HG02970 (cell line): ENCODE data around the gene HOXD8.

Experiments
- ATAC-seq: cut with Tn5 transposase; IDR thresholded peaks from one replicate; pipeline ENCODE4 v1.9.1; 2021; ENCODE audit warnings: mild to moderate bottlenecking, moderate library complexity, moderate number of reproducible peaks; ENCODE audit not compliant: unreplicated experiment, low FRiP score

Gene HOXD8

DNA sequence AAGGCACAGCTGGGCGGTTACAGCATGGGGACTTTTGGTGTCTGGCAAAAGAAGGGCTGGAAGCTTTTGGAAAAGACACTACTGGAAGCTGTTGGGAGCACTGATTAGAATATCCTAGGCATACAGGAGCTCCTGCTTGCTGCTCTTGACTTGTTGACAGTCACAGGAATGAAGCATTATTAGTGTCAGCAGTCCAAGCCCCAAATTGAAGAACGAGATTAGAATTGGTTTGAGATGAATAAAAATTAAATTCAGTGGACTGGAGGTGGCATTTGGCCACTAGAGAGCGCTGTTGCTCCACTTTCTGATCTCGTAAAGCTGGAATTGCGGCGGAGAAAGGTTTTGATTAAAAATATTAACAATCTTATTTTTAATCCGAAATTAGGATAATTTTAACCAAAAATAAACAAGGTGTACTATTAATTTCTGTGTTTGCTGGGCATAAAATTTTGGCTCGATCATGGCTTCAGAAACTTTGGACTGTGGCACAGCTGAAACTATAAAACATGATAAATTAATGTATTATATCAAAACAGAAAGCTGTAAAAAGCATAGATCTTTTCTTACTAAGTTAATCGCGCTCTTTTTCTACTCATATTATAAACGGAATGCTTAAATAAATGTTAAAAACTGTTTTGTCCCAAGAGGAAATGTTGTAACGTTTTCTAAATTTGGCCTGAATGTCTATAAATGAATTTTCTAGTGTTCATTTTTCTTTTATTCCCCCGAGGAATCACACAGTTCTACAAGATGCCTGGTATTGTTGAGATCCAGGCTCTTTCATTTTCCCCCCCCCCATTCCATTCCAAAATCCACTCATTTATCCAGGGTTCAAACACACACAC is 2.4 kb upstream of the HOXD8 start:
- ATAC-seq = no peak

GRCh38 chr2:176127774-176128072 is 1.8 kb upstream of the HOXD8 start:
- no peak for ATAC-seq

DNA sequence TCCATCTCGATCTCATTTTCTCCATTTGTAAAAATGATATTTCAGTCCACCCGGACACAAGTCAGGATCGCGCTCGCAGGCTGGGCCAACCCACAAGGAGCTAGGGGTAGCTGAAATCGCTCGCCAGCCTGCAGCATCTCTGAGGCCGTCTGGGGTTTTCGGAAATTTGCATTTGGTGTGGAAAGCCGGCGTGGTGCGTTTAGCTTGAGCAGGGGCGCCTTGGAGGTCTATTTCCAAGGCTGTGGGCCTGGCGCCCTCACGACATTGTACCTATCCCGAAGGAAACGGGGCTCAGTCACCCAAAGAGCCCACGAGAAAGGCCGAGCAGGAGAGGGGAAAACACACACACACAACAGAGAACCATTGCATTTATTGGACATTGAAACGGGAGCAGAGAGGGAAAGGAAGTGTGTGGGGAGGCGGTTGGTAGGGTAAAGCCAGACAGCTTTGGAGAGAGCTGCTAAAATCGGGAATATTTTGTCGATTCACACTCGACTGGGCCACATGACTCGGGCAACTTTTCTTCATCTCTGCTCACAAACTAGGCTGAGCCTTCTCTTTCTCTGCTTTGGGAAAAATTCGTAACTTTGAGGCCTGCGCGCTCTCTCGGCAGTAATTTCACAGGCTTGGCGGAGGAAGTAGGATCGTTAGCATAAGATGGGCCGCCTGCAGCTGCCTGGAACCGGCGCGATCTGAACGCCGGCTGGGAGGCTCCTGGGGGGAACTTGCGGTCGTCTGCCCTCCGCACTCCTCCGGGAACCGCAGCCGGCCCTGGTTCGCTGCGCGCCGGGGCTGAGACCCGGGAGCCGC is 1.1 kb upstream of the HOXD8 start:
- ATAC-seq = no peak

DNA sequence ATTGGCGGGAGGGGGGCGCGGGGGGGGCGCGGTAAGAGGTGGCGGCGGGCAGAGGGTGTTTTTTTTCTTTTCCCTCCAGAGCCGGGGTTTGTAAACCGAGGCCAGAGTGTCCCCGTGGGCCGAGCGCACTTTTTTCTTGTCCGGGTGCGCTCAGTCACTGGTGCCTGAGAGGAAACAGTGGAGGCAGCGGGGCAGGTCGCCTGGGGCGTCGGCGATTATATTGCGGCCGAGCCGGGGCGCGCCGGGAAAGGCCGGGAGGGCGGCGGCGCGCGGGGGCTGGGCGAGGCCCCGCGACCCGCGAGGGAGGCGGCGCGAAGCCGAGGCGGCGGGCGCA is 275 bp downstream of the HOXD8 start:
- no peak for ATAC-seq

DNA sequence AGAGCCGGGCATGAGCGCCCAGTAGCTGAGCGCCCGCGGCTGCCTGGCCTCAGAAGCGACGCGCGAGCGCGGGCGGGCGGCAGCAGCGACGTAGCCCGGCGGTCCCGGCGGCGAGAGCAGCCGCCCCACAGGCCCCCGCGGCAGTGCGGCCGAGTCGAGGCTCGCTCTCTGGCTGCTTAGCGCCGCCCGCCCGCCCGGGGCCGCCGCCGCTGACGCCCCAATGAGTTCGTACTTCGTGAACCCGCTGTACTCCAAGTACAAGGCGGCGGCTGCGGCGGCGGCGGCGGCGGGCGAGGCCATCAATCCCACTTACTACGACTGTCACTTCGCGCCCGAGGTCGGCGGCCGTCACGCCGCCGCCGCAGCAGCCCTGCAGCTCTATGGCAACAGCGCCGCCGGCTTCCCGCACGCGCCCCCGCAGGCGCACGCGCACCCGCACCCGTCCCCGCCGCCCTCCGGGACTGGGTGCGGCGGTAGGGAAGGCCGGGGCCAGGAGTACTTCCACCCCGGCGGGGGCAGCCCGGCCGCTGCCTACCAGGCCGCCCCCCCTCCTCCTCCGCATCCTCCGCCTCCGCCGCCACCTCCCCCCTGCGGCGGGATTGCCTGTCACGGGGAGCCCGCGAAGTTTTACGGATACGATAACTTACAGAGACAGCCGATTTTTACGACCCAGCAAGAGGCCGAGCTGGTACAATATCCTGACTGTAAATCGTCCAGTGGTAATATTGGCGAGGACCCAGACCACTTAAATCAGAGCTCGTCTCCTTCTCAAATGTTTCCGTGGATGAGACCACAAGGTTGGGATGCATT is 847 bp downstream of the HOXD8 start:
- ATAC-seq = no peak

- no peak for ATAC-seq
Observed at GRCh38 chr2:176130957-176131847, 1.7 kb downstream of the HOXD8 start.

- no peak for ATAC-seq
Observed at GRCh38 chr2:176131848-176132158, 2.3 kb downstream of the HOXD8 start.

DNA sequence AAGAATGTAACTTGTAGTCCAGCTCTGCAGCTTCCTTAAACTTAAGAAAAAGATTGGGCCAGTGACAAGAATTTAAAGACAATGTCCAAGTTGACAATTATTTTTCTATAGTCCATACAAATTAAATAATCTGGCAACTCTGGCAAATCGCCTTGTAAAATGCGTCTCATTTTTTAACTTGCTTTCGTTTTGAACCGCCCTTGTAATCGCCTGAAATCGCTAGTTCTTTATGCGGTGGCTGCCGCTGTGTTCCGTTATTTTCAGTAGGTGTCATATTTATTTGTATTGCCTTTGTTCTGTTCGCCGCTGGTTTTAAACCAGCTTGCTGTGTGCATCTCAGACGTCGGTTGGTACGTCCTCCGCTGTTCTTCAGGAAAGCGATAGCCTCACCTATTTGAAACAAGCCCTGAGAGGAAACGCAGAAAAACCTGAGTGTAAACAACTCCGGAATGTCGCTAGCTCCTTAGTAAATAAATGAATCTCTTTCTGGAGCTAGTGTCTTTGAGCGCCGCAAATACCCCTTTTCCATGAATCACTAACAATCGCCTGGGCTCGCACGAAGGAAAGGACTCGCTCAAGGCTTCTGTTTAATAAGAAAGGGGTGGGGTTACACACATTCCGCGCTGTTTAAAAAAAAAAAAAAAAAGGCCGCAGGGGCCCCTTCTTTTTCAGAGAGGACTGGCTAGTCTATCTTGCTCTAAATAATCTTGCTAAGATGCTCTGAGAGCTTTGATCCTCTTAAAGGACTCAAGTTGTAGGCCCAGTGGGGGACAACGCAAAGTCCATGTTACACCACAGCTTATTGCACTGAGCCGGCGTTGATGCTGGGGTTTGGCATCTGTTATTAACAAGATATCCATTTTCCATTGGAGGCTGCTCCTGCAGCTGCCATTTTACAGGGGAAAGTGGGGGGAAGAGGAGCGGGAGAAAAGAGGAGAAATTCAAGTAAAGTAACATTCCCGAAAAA is 3.0 kb downstream of the HOXD8 start:
- no peak for ATAC-seq

GRCh38 chr2:176133389-176133788 is 3.9 kb downstream of the HOXD8 start:
- ATAC-seq = no peak

DNA sequence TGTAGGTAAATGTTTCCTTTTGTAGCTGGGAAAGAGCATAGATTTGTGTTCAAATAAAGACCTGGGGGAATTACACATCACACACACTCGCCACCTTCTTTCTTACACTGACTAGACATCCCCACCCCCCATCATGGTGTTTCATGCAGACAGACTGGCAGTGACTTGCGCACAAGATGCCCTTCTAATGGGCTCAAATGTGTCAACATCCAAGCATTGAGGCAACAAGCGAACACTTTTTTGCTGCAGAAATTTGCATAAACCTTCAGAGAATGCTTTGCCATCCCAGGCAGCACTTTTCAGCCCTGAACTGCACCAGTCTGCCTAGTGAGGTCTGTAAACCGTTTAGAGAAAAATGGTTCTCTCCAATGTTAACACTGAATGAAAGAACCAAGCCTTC is 4.5 kb downstream of the HOXD8 start:
- no peak for ATAC-seq

DNA sequence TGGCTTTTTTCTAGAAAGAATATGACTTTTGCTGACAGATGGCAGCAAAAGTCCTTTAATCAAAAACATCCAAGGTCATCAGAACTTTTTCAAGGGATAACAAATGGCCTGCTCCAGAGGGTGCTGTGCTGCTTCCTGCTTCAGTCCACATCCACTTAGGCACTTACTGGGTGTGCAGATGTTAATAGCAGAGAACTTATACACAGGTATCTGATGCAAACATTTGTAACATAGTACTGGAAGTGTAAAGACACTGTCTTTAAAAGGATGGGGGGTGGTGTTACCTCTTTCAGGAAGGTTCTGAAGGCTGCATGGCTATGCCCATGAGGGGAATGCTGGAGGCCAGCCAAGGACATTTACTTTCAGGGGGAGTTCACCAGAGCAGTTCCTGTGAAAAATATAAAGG is 5.5 kb downstream of the HOXD8 start:
- no peak for ATAC-seq

DNA sequence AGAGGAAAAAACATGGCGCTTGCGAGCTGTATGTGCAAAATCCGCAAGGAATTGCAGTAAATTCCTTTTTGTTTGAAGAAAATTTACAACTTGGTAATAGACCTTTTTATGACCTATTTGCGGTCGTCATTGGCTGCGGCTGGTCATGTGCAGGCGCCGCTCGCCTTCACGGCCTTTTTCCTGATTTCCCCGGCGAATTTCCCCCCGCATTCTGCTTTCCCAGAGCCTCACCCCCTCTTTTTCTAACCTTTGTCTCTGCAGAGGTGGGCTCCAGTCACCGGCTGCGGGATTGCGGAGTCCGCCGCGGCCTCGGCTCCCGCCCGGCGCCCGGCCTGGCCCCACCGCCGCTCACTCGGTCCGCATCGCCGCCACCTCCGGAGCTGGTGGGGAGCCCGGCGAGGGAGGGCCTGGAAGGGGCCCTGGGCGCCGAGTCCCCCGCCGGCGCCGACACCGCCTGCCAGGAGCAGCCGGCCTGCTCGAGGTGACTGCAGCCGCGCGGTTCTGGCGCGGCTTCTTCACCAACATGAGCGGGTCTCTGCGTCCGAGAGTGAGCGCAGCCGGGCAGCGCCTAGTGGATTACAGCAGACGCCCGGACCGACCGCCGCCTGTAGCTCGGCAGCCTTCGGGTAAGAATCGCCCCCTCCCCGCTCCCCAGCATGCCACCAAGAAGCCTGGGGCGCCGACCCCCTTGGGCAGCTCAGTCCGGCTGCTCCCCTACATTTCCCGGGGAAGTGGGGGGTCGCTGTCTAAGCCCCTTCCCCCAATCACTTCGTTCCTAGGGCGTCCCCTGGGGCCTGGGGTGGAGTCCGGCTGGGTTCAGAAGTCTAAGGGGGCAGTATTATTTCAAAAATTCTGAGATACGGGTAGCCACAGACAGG is 7.1 kb downstream of the HOXD8 start:
- ATAC-seq = no peak

- ATAC-seq = no peak
Observed at GRCh38 chr2:176137252-176137580, 7.7 kb downstream of the HOXD8 start.

DNA sequence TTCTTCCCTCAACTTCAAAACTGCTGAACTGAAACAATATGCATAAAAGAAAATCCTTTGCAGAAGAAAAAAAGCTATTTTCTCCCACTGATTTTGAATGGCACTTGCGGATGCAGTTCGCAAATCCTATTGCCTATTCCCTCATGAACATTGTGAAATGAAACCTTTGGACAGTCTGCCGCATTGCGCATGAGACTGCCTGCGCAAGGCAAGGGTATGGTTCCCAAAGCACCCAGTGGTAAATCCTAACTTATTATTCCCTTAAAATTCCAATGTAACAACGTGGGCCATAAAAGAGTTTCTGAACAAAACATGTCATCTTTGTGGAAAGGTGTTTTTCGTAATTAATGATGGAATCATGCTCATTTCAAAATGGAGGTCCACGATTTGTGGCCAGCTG is 8.4 kb downstream of the HOXD8 start:
- ATAC-seq = no peak

GRCh38 chr2:176138526-176138922 is 9.0 kb downstream of the HOXD8 start:
- no peak for ATAC-seq

GRCh38 chr2:176138923-176139660 is 9.6 kb downstream of the HOXD8 start:
- ATAC-seq = no peak

- no peak for ATAC-seq
Observed at GRCh38 chr2:176139661-176140512, 10.4 kb downstream of the HOXD8 start.
